GM13976 (cell line): ENCODE results near the gene RIMS3.
"Not testable (repeated sequence)": the region's sequence is repeated elsewhere in the genome, so short reads cannot be mapped to it uniquely, and the experiment has no call there.

Experiments used
- DNase-seq: peaks from one replicate; pipeline ENCODE4 v3.0.0; 2012; ENCODE audit warnings: low spot score
- in situ Hi-C: fragments of 300-500 bp; cut with MboI; formaldehyde crosslinking; loops from one replicate; pipeline ENCODE4 v1.12.0; 2022; ENCODE audit warnings: low sequenced_read_pairs, mixed read lengths, inconsistent platforms; ENCODE audit not compliant: unreplicated experiment
- TF ChIP-seq, protein P1 (sequence below): IDR thresholded peaks from 2 replicates; pipeline ENCODE4 v1.5.1; 2012; ENCODE audit warnings: borderline replicate concordance, mild to moderate bottlenecking; ENCODE audit not compliant: insufficient read depth; ENCODE audit errors: extremely low read depth, missing control alignments, control extremely low read depth

RIMS3 gene

DNA sequence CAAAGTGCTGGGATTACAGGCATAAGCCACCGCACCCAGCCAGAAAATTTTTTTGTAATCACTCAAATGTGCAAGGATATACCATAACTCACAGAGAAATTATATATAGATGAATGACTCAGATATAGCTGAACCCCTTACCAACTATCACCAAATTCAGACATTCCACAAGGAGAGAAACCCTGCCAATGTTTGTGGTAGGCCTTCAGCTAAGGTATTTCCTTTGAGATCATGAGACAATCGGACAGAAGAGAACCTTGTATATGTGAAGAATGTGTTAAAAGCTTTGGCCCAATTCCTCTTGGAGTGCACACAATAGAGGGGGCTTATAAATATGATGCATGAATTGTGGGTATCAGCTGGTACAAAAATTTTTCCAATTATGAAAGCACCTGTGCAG is 83.4 kb downstream of the RIMS3 start:
- in situ Hi-C loops, result no loop called here
- DNase-seq, result no peak
- TF ChIP-seq, protein P1, sequence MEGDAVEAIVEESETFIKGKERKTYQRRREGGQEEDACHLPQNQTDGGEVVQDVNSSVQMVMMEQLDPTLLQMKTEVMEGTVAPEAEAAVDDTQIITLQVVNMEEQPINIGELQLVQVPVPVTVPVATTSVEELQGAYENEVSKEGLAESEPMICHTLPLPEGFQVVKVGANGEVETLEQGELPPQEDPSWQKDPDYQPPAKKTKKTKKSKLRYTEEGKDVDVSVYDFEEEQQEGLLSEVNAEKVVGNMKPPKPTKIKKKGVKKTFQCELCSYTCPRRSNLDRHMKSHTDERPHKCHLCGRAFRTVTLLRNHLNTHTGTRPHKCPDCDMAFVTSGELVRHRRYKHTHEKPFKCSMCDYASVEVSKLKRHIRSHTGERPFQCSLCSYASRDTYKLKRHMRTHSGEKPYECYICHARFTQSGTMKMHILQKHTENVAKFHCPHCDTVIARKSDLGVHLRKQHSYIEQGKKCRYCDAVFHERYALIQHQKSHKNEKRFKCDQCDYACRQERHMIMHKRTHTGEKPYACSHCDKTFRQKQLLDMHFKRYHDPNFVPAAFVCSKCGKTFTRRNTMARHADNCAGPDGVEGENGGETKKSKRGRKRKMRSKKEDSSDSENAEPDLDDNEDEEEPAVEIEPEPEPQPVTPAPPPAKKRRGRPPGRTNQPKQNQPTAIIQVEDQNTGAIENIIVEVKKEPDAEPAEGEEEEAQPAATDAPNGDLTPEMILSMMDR, result no peak

DNA sequence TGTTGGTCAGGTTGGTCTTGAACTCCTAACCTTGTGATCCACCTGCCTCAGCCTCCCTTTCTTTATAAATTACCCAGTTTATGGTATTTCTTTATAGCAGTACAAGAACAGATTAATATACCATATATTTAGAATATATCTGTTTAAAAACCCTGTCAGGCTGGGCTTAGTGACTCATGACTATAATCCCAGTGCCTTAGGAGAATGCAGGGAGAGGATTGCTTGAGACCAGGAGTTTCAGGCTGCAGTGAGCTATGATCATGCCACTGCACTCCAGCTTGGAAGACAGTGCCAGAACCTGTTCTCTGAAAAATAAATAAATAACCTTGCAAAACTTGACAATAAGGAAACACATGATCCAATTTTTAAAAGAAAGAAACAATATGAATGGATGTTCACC is 90.1 kb downstream of the RIMS3 start:
- in situ Hi-C loops, result no loop called here

DNA sequence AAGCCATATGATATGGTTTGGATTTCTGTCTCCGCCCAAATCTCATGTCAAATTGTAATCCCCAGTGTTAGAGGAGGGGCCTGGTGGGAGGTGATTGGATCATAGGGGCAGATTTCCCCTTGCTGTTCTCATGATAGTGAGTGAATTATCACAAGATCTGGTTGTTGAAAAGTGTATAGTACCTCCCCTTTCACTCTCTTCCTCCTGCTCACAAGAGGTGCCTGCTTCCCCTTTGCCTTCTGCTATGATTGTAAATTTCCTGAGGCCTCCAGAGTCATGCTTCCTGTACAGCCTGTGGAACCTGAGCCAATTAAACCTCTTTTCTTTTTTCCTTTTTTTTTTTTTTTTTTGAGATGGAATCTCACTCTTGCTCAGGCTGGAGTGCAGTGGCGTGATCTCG is 90.7 kb downstream of the RIMS3 start:
- in situ Hi-C loops, DNase-seq: not testable (repeated sequence)

More for the DNA sequence above, 90.1 kb downstream of the RIMS3 start:
- TF ChIP-seq, protein P1, result no peak
- DNase-seq, result no peak
